Astrocyte (in vitro differentiated cells and primary cell): ENCODE results near the gene TPT1. TPM values are rescaled to one million over a fixed set of nuclear protein-coding genes. Genes with fewer than 3 reads are reported as not detected.

Experiments
- DNase-seq: peaks from one replicate; pipeline ENCODE4 v3.0.0-alpha.2; 2010; ENCODE audit warnings: low read depth
- FAIRE-seq: peaks from 2 replicates; lab custom pipeline; 2011; peaks lifted over from hg19 to GRCh38; lab: Jason Lieb, UNC
- H2AFZ ChIP-seq: 2 replicates; pipeline ENCODE4 v1.6.0; 2012; ENCODE audit warnings: low read depth, low read length, inconsistent platforms
- H3K27ac ChIP-seq: 2 replicates; pipeline ENCODE4 v1.5.1; 2011; ENCODE audit warnings: low read depth, low read length, inconsistent platforms
- H3K27me3 ChIP-seq: 2 replicates; pipeline ENCODE4 v1.6.0; 2011; ENCODE audit warnings: low read length, inconsistent platforms; ENCODE audit not compliant: insufficient read depth
- H3K36me3 ChIP-seq: 2 replicates; pipeline ENCODE4 v1.5.1; 2011; ENCODE audit warnings: low read length, inconsistent platforms; ENCODE audit not compliant: insufficient read depth
- H3K4me1 ChIP-seq: 2 replicates; pipeline ENCODE4 v1.5.1; 2011; ENCODE audit warnings: low read length, inconsistent platforms; ENCODE audit not compliant: insufficient read depth
- H3K4me2 ChIP-seq: 2 replicates; pipeline ENCODE4 v1.6.0; 2012; ENCODE audit warnings: low read length, inconsistent platforms
- H3K4me3 ChIP-seq: 2 replicates; pipeline ENCODE4 v1.5.1; 2011; ENCODE audit warnings: low read depth, mild to moderate bottlenecking, low read length, inconsistent platforms; ENCODE audit not compliant: insufficient read depth
- H3K79me2 ChIP-seq: 2 replicates; pipeline ENCODE4 v1.6.0; 2012; ENCODE audit warnings: mild to moderate bottlenecking, low read length, inconsistent platforms; ENCODE audit not compliant: insufficient read depth
- H3K9ac ChIP-seq: 2 replicates; pipeline ENCODE4 v1.6.0; 2012; ENCODE audit warnings: mild to moderate bottlenecking, low read length, inconsistent platforms
- H3K9me3 ChIP-seq: 2 replicates; pipeline ENCODE4 v1.5.1; 2012; ENCODE audit warnings: low read depth, mild to moderate bottlenecking, low read length, inconsistent platforms; ENCODE audit not compliant: insufficient read depth
- H4K20me1 ChIP-seq: 2 replicates; pipeline ENCODE4 v1.6.0; 2012; ENCODE audit warnings: low read length, inconsistent platforms; ENCODE audit not compliant: insufficient read depth
- H3K27ac Mint-ChIP-seq: one replicate; pipeline ENCODE4 v1.8.0; 2021; ENCODE audit warnings: mild to moderate bottlenecking, mixed read lengths; ENCODE audit not compliant: unreplicated experiment
- H3K27me3 Mint-ChIP-seq: one replicate; pipeline ENCODE4 v1.8.0; 2021; ENCODE audit warnings: low read depth, mixed read lengths; ENCODE audit not compliant: unreplicated experiment
- H3K36me3 Mint-ChIP-seq: one replicate; pipeline ENCODE4 v1.8.0; 2021; ENCODE audit warnings: low read depth, mixed read lengths; ENCODE audit not compliant: unreplicated experiment
- H3K4me1 Mint-ChIP-seq: one replicate; pipeline ENCODE4 v1.8.0; 2021; ENCODE audit warnings: low read depth, mixed read lengths; ENCODE audit not compliant: unreplicated experiment
- H3K4me3 Mint-ChIP-seq: one replicate; pipeline ENCODE4 v1.8.0; 2021; ENCODE audit warnings: mild to moderate bottlenecking, moderate library complexity, mixed read lengths; ENCODE audit not compliant: unreplicated experiment
- H3K9me3 Mint-ChIP-seq: one replicate; pipeline ENCODE4 v1.8.0; 2021; ENCODE audit warnings: mild to moderate bottlenecking, mixed read lengths; ENCODE audit not compliant: unreplicated experiment
- EZH2 ChIP-seq: IDR thresholded peaks from 2 replicates; pipeline ENCODE4 v1.6.1; 2012; ENCODE audit warnings: mild to moderate bottlenecking, low read length, inconsistent platforms; ENCODE audit not compliant: insufficient read depth
- total RNA-seq: library from RNA; stranded (reverse); gene quantifications from 2 replicates; pipeline ENCODE4 v1.2.1, GENCODE V29; 2021
- TF ChIP-seq, protein P1 (sequence below): IDR thresholded peaks from 2 replicates; pipeline ENCODE4 v1.5.1; 2011; ENCODE audit warnings: low read depth, mild to moderate bottlenecking, inconsistent platforms, low read length, moderate library complexity; ENCODE audit not compliant: insufficient read depth

Gene TPT1
- total RNA-seq, 1 donor from 2014 or later: 2,540 TPM

DNA sequence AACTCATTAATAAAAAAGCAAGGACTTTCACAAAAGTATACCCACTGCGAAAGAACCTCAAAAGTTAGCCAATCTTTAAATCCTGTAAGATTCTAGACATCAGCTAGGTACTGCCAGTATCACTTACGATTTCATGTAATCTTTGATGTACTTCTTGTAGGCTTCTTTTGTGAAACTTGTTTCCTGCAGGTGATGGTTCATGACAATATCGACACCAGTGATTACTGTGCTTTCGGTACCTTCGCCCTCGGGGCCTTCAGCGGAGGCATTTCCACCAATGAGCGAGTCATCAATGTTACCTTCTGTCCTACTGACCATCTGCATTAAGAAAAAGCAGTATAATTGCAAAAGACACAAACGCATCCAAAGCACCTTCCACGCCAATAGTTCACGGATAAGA, 1.1 kb downstream of the TPT1 start:
- H3K36me3 Mint-ChIP-seq: peaks cover 33% of the 10 kb centered on the region
- Histone ChIP-seq H3K27ac (peak overlapping the region; percentile 98), H3K4me3 (peak overlapping the region; percentile 97), H3K9me3 (no peaks in the 10 kb centered on the region), H3K27me3 (no peaks in the 10 kb centered on the region), H3K79me2 (peaks cover 77% of the 10 kb centered on the region), H3K4me2 (peak overlapping the region; percentile 87), H2AFZ (no peak overlapping the region), H3K9ac (peak overlapping the region; percentile 99), H3K4me1 (peaks cover 36% of the 10 kb centered on the region), H4K20me1 (peaks cover 59% of the 10 kb centered on the region), H3K36me3 (peaks cover 55% of the 10 kb centered on the region)
- peaks cover 38% of the 10 kb centered on the region for H3K4me1 Mint-ChIP-seq
- DNase-seq: no peak
- no peaks in the 10 kb centered on the region for H3K27me3 Mint-ChIP-seq
- H3K27ac Mint-ChIP-seq: peak overlapping the region; percentile 92
- no peak for TF ChIP-seq EZH2
- TF ChIP-seq, protein P1, sequence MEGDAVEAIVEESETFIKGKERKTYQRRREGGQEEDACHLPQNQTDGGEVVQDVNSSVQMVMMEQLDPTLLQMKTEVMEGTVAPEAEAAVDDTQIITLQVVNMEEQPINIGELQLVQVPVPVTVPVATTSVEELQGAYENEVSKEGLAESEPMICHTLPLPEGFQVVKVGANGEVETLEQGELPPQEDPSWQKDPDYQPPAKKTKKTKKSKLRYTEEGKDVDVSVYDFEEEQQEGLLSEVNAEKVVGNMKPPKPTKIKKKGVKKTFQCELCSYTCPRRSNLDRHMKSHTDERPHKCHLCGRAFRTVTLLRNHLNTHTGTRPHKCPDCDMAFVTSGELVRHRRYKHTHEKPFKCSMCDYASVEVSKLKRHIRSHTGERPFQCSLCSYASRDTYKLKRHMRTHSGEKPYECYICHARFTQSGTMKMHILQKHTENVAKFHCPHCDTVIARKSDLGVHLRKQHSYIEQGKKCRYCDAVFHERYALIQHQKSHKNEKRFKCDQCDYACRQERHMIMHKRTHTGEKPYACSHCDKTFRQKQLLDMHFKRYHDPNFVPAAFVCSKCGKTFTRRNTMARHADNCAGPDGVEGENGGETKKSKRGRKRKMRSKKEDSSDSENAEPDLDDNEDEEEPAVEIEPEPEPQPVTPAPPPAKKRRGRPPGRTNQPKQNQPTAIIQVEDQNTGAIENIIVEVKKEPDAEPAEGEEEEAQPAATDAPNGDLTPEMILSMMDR: no peak
- FAIRE-seq: no peak
- H3K4me3 Mint-ChIP-seq: peak overlapping the region; percentile 94
- H3K9me3 Mint-ChIP-seq: no peaks in the 10 kb centered on the region

DNA sequence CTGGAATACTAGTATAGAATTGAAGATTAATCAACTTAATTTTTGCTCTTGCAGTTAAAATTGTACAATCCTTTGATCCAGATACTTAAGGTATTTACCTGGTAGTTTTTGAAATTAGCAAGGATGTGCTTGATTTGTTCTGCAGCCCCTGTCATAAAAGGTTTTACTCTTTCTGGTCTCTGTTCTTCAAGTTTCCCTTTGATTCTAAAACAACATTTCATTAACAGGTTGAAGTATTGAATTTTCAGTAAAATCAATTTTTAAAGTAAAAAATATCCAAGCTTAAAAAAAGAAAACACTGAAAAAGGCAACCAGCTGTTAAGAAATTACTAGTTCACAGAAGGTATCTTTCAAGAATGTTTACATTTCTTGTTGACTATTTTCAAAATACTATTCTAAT, 1.6 kb downstream of the TPT1 start:
- Histone ChIP-seq H3K4me1 (peaks cover 41% of the 10 kb centered on the region), H3K27me3 (no peaks in the 10 kb centered on the region), H3K79me2 (peaks cover 80% of the 10 kb centered on the region), H3K36me3 (peaks cover 54% of the 10 kb centered on the region), H3K9ac (peak overlapping the region; percentile 99), H3K4me2 (peak overlapping the region; percentile 87), H3K27ac (no peak overlapping the region), H4K20me1 (peaks cover 64% of the 10 kb centered on the region), H3K4me3 (peak overlapping the region; percentile 97), H2AFZ (no peak overlapping the region), H3K9me3 (no peaks in the 10 kb centered on the region)
- H3K36me3 Mint-ChIP-seq: peaks cover 30% of the 10 kb centered on the region
- TF ChIP-seq, protein P1: no peak
- no peak for TF ChIP-seq EZH2
- no peaks in the 10 kb centered on the region for H3K27me3 Mint-ChIP-seq
- FAIRE-seq (no peak), DNase-seq (no peak)
- H3K9me3 Mint-ChIP-seq: no peaks in the 10 kb centered on the region
- H3K27ac Mint-ChIP-seq: peak overlapping the region; percentile 62
- peak overlapping the region; percentile 94 for H3K4me3 Mint-ChIP-seq
- H3K4me1 Mint-ChIP-seq: peaks cover 43% of the 10 kb centered on the region

DNA sequence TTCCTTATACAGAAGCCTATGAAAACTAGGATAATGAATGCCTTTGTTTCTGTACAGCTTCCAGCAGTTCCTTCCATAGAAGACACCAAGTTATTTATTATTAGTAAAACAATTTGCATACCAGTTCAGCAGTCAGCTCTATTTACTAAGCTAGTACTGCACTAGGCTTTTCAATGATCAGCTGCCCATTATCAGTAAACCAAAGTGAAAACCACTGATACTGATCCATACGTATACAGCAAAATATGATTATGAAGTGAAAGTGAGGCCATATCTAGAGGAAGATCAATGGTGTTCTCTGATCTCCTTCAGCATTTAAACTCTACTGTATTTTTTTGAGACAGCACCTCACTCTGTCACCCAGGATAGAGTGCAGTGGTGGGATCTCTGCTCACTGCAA, 3.2 kb downstream of the TPT1 start:
- Histone ChIP-seq H3K27ac (no peak overlapping the region), H3K9me3 (no peaks in the 10 kb centered on the region), H3K9ac (peak overlapping the region; percentile 99), H3K4me3 (peak overlapping the region; percentile 97), H4K20me1 (peaks cover 80% of the 10 kb centered on the region), H3K79me2 (peaks cover 78% of the 10 kb centered on the region), H2AFZ (no peak overlapping the region), H3K4me2 (peak overlapping the region; percentile 87), H3K27me3 (no peaks in the 10 kb centered on the region), H3K36me3 (peaks cover 57% of the 10 kb centered on the region), H3K4me1 (peaks cover 57% of the 10 kb centered on the region)
- H3K4me1 Mint-ChIP-seq: peaks cover 55% of the 10 kb centered on the region
- FAIRE-seq: no peak
- TF ChIP-seq EZH2: no peak
- TF ChIP-seq, protein P1: no peak
- peak overlapping the region; percentile 94 for H3K4me3 Mint-ChIP-seq
- no peaks in the 10 kb centered on the region for H3K27me3 Mint-ChIP-seq
- H3K36me3 Mint-ChIP-seq: peaks cover 30% of the 10 kb centered on the region
- H3K9me3 Mint-ChIP-seq: no peaks in the 10 kb centered on the region
- no peak for DNase-seq
- no peak overlapping the region for H3K27ac Mint-ChIP-seq
